Gastroesophageal sphincter (tissue), 4 donors: ENCODE data around the gene AKR1B1. TPM values are rescaled to one million over a fixed set of nuclear protein-coding genes. Genes with fewer than 3 reads are reported as not detected.

ENCODE experiments used
- ATAC-seq: fragments of 150-250 bp; one replicate; pipeline ENCODE4 v1.9.1; 2016; ENCODE audit warnings: mild to moderate bottlenecking, moderate library complexity
- H3K27ac ChIP-seq, 4 donors: fragments of 200-600 bp; sonication (generic) in 3 of 4; 1 replicate in 3 of 4; 2 replicates in 1 of 4; pipeline ENCODE4 v1.5.1; 2016 to 2019
- H3K27me3 ChIP-seq: fragments of 200-600 bp; sonication (generic); one replicate; pipeline ENCODE4 v1.5.1; 2019
- H3K36me3 ChIP-seq, 2 donors: fragments of 200-600 bp; sonication (generic); one replicate each; pipeline ENCODE4 v1.5.1; 2019; ENCODE audit warnings: control low read depth in 1 of 2
- H3K4me1 ChIP-seq, 3 donors: fragments of 200-600 bp; sonication (generic); 1 replicate in 2 of 3; 2 replicates in 1 of 3; pipeline ENCODE4 v1.5.1; 2016 to 2019; ENCODE audit warnings: control low read depth in 2 of 3
- H3K4me3 ChIP-seq, 2 donors: fragments of 200-600 bp; sonication (generic); one replicate each; pipeline ENCODE4 v1.5.1; 2019; ENCODE audit warnings: mild to moderate bottlenecking in 1 of 2, moderate library complexity in 1 of 2
- H3K9me3 ChIP-seq, 3 donors: fragments of 200-600 bp; sonication (generic); one replicate each; pipeline ENCODE4 v1.5.1; 2017 to 2019; ENCODE audit warnings: control low read depth in 2 of 3
- CTCF ChIP-seq, 4 experiments: fragments of 200-600 bp in 2 of 4; fragments of 450-650 bp in 2 of 4; sonication (generic) in 1 of 4; IDR thresholded peaks; one replicate each; pipeline ENCODE4 v1.5.1; 2017 to 2019; ENCODE audit warnings: antibody characterized with exemption in 4 of 4, mild to moderate bottlenecking in 2 of 4, moderate library complexity in 2 of 4
- EP300 ChIP-seq: sonication (generic); formaldehyde crosslinking; IDR thresholded peaks from one replicate; pipeline ENCODE4 v1.6.1; 2017; ENCODE audit warnings: antibody characterized with exemption, mild to moderate bottlenecking
- POLR2A ChIP-seq, 2 donors: fragments of 450-650 bp; IDR thresholded peaks; one replicate each; pipeline ENCODE4 v1.6.1; 2017; ENCODE audit warnings: antibody characterized with exemption in 2 of 2, mild to moderate bottlenecking in 2 of 2, moderate library complexity in 1 of 2
- POLR2AphosphoS5 ChIP-seq: sonication (generic); formaldehyde crosslinking; IDR thresholded peaks from one replicate; pipeline ENCODE4 v1.6.1; 2017; ENCODE audit warnings: antibody characterized with exemption
- WGBS, 2 donors: methylation state at CpG; one replicate each; pipeline ENCODE4 v1.1.5; 2018; ENCODE audit warnings: low coverage in 1 of 2; 5-methylcytosine and 5-hydroxymethylcytosine counted together
- total RNA-seq, 4 donors: library from RNA; depleted of rRNA; stranded (reverse); fragments of >200 nt; gene quantifications; one replicate each; pipeline ENCODE4 v1.1.0, GENCODE V29; 2016

AKR1B1 gene
- total RNA-seq, 4 donors from 2014 or later = 34.1 to 55.2 (median 41.1) TPM

GRCh38 chr7:134443396-134444070 is 15.4 kb downstream of the AKR1B1 start:
- peaks cover 0 to 93% of the 10 kb centered on the region in 2 donors for H3K36me3 ChIP-seq
- no peak overlapping the region for H3K4me3 ChIP-seq
- WGBS, 2 donors = 90 to 96% methylated on average over 5 to 6 of the region's 10 CpGs
- no peaks in the 10 kb centered on the region for H3K4me1 ChIP-seq
- no peak for ATAC-seq
- H3K9me3 ChIP-seq = peaks cover 0 to 6% (median 0%) of the 10 kb centered on the region in 3 donors
- H3K27ac ChIP-seq = no peak overlapping the region
- H3K27me3 ChIP-seq = no peaks in the 10 kb centered on the region
- TF ChIP-seq CTCF (IDR thresholded peaks at IDR 0.05) (no peak), POLR2AphosphoS5 (no peak), EP300 (no peak), POLR2A (IDR thresholded peaks at IDR 0.05) (no peak)

- H3K4me3 ChIP-seq = no peak overlapping the region
- 80 to 90% methylated on average over 1 to 6 of the region's 9 CpGs for WGBS, 2 donors
- H3K27ac ChIP-seq = no peak overlapping the region
- peaks cover 0 to 6% (median 0%) of the 10 kb centered on the region in 3 donors for H3K9me3 ChIP-seq
- no peaks in the 10 kb centered on the region for H3K27me3 ChIP-seq
- ATAC-seq = no peak
- H3K36me3 ChIP-seq = peaks cover 0 to 86% of the 10 kb centered on the region in 2 donors
- TF ChIP-seq POLR2AphosphoS5 (no peak), EP300 (no peak), CTCF (IDR thresholded peaks at IDR 0.05) (no peak), POLR2A (IDR thresholded peaks at IDR 0.05) (no peak)
- H3K4me1 ChIP-seq = no peaks in the 10 kb centered on the region
These were observed 16.3 kb downstream of the AKR1B1 start for GRCh38 chr7:134442441-134443220.

- Histone ChIP-seq H3K9me3 (peaks cover 0 to 6% (median 0%) of the 10 kb centered on the region in 3 donors), H3K27ac (no peak overlapping the region), H3K4me3 (no peak overlapping the region), H3K4me1 (no peaks in the 10 kb centered on the region), H3K36me3 (peaks cover 0 to 72% of the 10 kb centered on the region in 2 donors), H3K27me3 (no peaks in the 10 kb centered on the region)
- TF ChIP-seq POLR2AphosphoS5 = no peak
- 89% methylated on average over 1 of the region's 4 CpGs; no CpG with 5 or more reads in 1 of the 2 donors for WGBS, 2 donors
- ATAC-seq = no peak
These were observed 17.6 kb downstream of the AKR1B1 start for GRCh38 chr7:134441264-134441663.

GRCh38 chr7:134440476-134440875 is 18.4 kb downstream of the AKR1B1 start:
- no peak for TF ChIP-seq POLR2AphosphoS5
- no peak for TF ChIP-seq EP300
- no peak for TF ChIP-seq CTCF (IDR thresholded peaks at IDR 0.05)
- no peak for TF ChIP-seq POLR2A (IDR thresholded peaks at IDR 0.05)
- Histone ChIP-seq H3K9me3 (peaks cover 0 to 6% (median 0%) of the 10 kb centered on the region in 3 donors), H3K27ac (no peak overlapping the region), H3K27me3 (no peaks in the 10 kb centered on the region), H3K36me3 (peaks cover 0 to 64% of the 10 kb centered on the region in 2 donors), H3K4me1 (no peaks in the 10 kb centered on the region), H3K4me3 (no peak overlapping the region)
- ATAC-seq = no peak
- WGBS, 2 donors = 80 to 83% methylated on average over 1 of the region's 4 CpGs

- no peak for ATAC-seq
- H3K9me3 ChIP-seq = peaks cover 0 to 6% (median 0%) of the 10 kb centered on the region in 3 donors
- TF ChIP-seq EP300 (no peak), POLR2AphosphoS5 (no peak), CTCF (IDR thresholded peaks at IDR 0.05) (no peak), POLR2A (IDR thresholded peaks at IDR 0.05) (no peak)
- no peak overlapping the region for H3K4me3 ChIP-seq
- 95 to 96% methylated on average over 6 to 7 of the region's 8 CpGs for WGBS, 2 donors
- no peak overlapping the region for H3K27ac ChIP-seq
- no peaks in the 10 kb centered on the region for H3K27me3 ChIP-seq
- no peaks in the 10 kb centered on the region for H3K4me1 ChIP-seq
- peaks cover 0 to 60% of the 10 kb centered on the region in 2 donors for H3K36me3 ChIP-seq
These were observed 18.8 kb downstream of the AKR1B1 start for GRCh38 chr7:134440067-134440466.
